Keratinocyte (primary cell): ENCODE results near the gene LRRC3C. TPM values are rescaled to one million over a fixed set of nuclear protein-coding genes. Genes with fewer than 3 reads are reported as not detected.

ENCODE experiments used
- DNase-seq: peaks from one replicate; pipeline ENCODE4 v3.0.0-alpha.2; 2011; ENCODE audit warnings: low read depth, missing footprints, low spot score
- FAIRE-seq: peaks from 2 replicates; lab custom pipeline; 2011; peaks lifted over from hg19 to GRCh38; lab: Jason Lieb, UNC
- H2AFZ ChIP-seq: 2 replicates; pipeline ENCODE4 v1.6.0; 2012; ENCODE audit warnings: low read length, control low read depth, inconsistent platforms; ENCODE audit not compliant: control insufficient read depth
- H3K27ac ChIP-seq: 2 replicates; pipeline ENCODE4 v1.5.1; 2011; ENCODE audit warnings: low read length; ENCODE audit not compliant: control insufficient read depth, insufficient read depth
- H3K27me3 ChIP-seq: 3 replicates; pipeline ENCODE4 v1.6.0; 2011; ENCODE audit warnings: low read length; ENCODE audit not compliant: control insufficient read depth, insufficient read depth; ENCODE audit errors: extremely low read depth
- H3K36me3 ChIP-seq, 2 experiments: 2 replicates in 1 of 2; 3 replicates in 1 of 2; pipeline ENCODE4 v1.5.1; 2011; ENCODE audit warnings: low read length in 2 of 2, mild to moderate bottlenecking in 1 of 2; ENCODE audit not compliant: control insufficient read depth in 2 of 2, insufficient read depth in 2 of 2; ENCODE audit errors: extremely low read depth in 1 of 2
- H3K4me1 ChIP-seq: 3 replicates; pipeline ENCODE4 v1.5.1; 2011; ENCODE audit warnings: low read length; ENCODE audit not compliant: control insufficient read depth, insufficient read depth; ENCODE audit errors: extremely low read depth
- H3K4me2 ChIP-seq: 3 replicates; pipeline ENCODE4 v1.6.0; 2011; ENCODE audit warnings: low read depth, low read length; ENCODE audit not compliant: control insufficient read depth, insufficient read depth; ENCODE audit errors: extremely low read depth
- H3K4me3 ChIP-seq, 3 experiments: fragments of 200-600 bp in 1 of 3; sonication (generic) in 1 of 3; 2 replicates in 2 of 3; 3 replicates in 1 of 3; pipeline ENCODE4 v1.5.1; 2011 to 2016; ENCODE audit warnings: low read length in 3 of 3, mild to moderate bottlenecking in 3 of 3, control low read depth in 2 of 3, inconsistent platforms in 1 of 3, low read depth in 1 of 3, mixed read lengths in 1 of 3, mixed run types in 1 of 3, moderate library complexity in 1 of 3; ENCODE audit not compliant: control insufficient read depth in 2 of 3, insufficient read depth in 2 of 3; ENCODE audit errors: extremely low read depth in 1 of 3
- H3K79me2 ChIP-seq: 2 replicates; pipeline ENCODE4 v1.6.0; 2012; ENCODE audit warnings: low read length; ENCODE audit not compliant: control insufficient read depth, insufficient read depth
- H3K9ac ChIP-seq: 3 replicates; pipeline ENCODE4 v1.6.0; 2011; ENCODE audit warnings: low read length; ENCODE audit not compliant: control insufficient read depth, insufficient read depth; ENCODE audit errors: extremely low read depth
- H3K9me1 ChIP-seq: 3 replicates; pipeline ENCODE4 v1.6.0; 2011; ENCODE audit warnings: low read length; ENCODE audit not compliant: control insufficient read depth, insufficient read depth; ENCODE audit errors: extremely low read depth
- H3K9me3 ChIP-seq: 2 replicates; pipeline ENCODE4 v1.5.1; 2012; ENCODE audit warnings: low read depth, low read length; ENCODE audit not compliant: control insufficient read depth
- H4K20me1 ChIP-seq: 3 replicates; pipeline ENCODE4 v1.6.0; 2011; ENCODE audit warnings: low read length; ENCODE audit not compliant: control insufficient read depth, insufficient read depth; ENCODE audit errors: extremely low read depth
- CTCF ChIP-seq, 3 experiments: IDR thresholded peaks in 1 of 3; conservative IDR thresholded peaks in 1 of 3; optimal IDR thresholded peaks in 1 of 3; 2 replicates in 2 of 3; 3 replicates in 1 of 3; pipeline versions ENCODE3 to v1.5.1; 2011; ENCODE audit warnings: low read length in 3 of 3, mild to moderate bottlenecking in 3 of 3, moderate library complexity in 2 of 3, control low read depth in 1 of 3, inconsistent platforms in 1 of 3; ENCODE audit not compliant: insufficient read depth in 2 of 3; ENCODE audit errors: extremely low read depth in 1 of 3
- EZH2 ChIP-seq: IDR thresholded peaks from one replicate; pipeline ENCODE4 v1.6.1; 2012; ENCODE audit warnings: inconsistent platforms, mild to moderate bottlenecking, low read length, moderate library complexity
- dilution Hi-C: fragments of 300-500 bp; cut with MboI; formaldehyde crosslinking; loops from one replicate; pipeline ENCODE4 v1.7.0; 2020; ENCODE audit warnings: low sequenced_read_pairs; ENCODE audit not compliant: extremely low pct_ligation_motif_present
- polyA plus RNA-seq, 5 experiments: library from polyadenylated mRNA; depleted of rRNA in 3 of 5; stranded (reverse) in 3 of 5; stranded (forward) in 1 of 5; unstranded in 1 of 5; fragments of >200 nt; gene quantifications; 1 replicate in 1 of 5; 2 replicates in 3 of 5; 3 replicates in 1 of 5; pipeline versions ENCODE4 v1.2.1 to v1.2.3, GENCODE V29; 2011 to 2012; ENCODE audit warnings: missing spikeins in 2 of 5, low read depth in 1 of 5, low replicate concordance in 1 of 5

Gene LRRC3C
- polyA plus RNA-seq, 1 donor (not counting 4 experiments of a cell fraction or from before 2014, with no cell fraction given) = not detected

DNA sequence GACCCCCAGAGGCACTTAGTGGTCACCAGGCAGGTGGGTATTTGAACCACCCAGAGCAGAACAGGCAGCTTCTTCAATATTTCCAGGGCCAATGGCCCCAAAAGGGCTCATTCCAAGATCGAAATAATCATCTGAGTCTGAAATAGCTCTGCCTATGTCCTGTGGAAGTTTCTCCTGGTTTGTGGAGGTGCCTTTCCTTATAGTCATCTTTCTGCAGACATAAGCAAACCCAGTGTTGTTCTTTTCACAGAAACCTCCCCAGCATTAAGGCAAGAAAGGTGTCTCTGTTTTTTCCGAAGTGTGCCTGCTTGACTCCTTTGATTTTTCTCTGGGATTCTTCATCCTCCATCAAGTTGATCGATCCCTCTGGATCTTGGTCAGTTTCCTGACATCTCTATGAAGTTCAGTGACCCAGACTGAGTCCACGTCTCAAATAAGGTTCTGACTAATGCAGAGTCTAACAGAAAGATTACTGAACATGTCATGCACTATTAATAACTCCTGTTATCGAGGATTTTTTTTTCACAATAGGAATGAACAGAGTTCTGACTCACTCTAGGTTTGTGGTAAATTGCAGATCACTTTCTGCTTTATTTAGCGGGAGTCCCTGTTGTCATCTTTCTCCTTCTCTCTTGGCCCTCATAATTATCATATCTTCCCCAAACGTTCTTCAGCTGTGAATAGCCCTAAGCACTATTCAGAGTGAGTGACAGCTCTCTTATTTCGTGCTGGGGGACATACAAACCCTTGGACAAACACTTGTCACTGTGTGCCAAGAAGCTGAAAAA, 1.5 kb downstream of the LRRC3C start:
- H3K36me3 ChIP-seq = peaks cover 0 to under 1% of the 10 kb centered on the region in 2 experiments
- H3K4me2 ChIP-seq = peak overlapping the region; percentile 63
- FAIRE-seq = peak; percentile 88
- H3K9ac ChIP-seq = peak overlapping the region; percentile 16
- peaks cover 23% of the 10 kb centered on the region for H3K79me2 ChIP-seq
- no peaks in the 10 kb centered on the region for H3K9me3 ChIP-seq
- H3K27me3 ChIP-seq = no peaks in the 10 kb centered on the region
- TF ChIP-seq CTCF (optimal IDR thresholded peaks at IDR 0.05 in 1 of 3, IDR thresholded peaks at IDR 0.05 in 1 of 3, conservative IDR thresholded peaks at IDR 0.05 in 1 of 3; ENCODE audit: extremely low read depth in 1 of 3, insufficient read depth in 2 of 3, low read length in 3 of 3) (no peak), EZH2 (no peak)
- H4K20me1 ChIP-seq = peaks cover 4% of the 10 kb centered on the region
- H3K9me1 ChIP-seq = peaks cover 6% of the 10 kb centered on the region
- H3K27ac ChIP-seq = peak overlapping the region; percentile 58
- dilution Hi-C loops = no loop called here
- DNase-seq = no peak
- no peak overlapping the region for H2AFZ ChIP-seq
- H3K4me1 ChIP-seq = peaks cover 40% of the 10 kb centered on the region
- H3K4me3 ChIP-seq = no peak overlapping the region

- H3K27ac ChIP-seq = peak overlapping the region; percentile 58
- peak overlapping the region; percentile 3 for H3K9ac ChIP-seq
- no peak overlapping the region for H2AFZ ChIP-seq
- DNase-seq (no peak), FAIRE-seq (no peak)
- H3K79me2 ChIP-seq = peaks cover 18% of the 10 kb centered on the region
- TF ChIP-seq CTCF (optimal IDR thresholded peaks at IDR 0.05 in 1 of 3, IDR thresholded peaks at IDR 0.05 in 1 of 3, conservative IDR thresholded peaks at IDR 0.05 in 1 of 3; ENCODE audit: extremely low read depth in 1 of 3, insufficient read depth in 2 of 3, low read length in 3 of 3) (no peak), EZH2 (no peak)
- no peaks in the 10 kb centered on the region for H3K36me3 ChIP-seq
- H3K4me3 ChIP-seq = no peak overlapping the region
- peak overlapping the region; percentile 53 for H3K4me2 ChIP-seq
- H3K9me3 ChIP-seq = no peaks in the 10 kb centered on the region
- peaks cover 37% of the 10 kb centered on the region for H3K4me1 ChIP-seq
- dilution Hi-C loops = no loop called here
- H3K27me3 ChIP-seq = no peaks in the 10 kb centered on the region
- H4K20me1 ChIP-seq = peaks cover 3% of the 10 kb centered on the region
- H3K9me1 ChIP-seq = peaks cover 6% of the 10 kb centered on the region
Measured at GRCh38 chr17:39929646-39930407, 2.3 kb downstream of the LRRC3C start.
